Subcutaneous preadipocyte (primary cell): ENCODE measurements around the gene C1orf226. TPM values are rescaled to one million over a fixed set of nuclear protein-coding genes. Genes with fewer than 3 reads are reported as not detected.

Experiments used
- small RNA-seq: library from RNA; depleted of rRNA; stranded (forward); fragments of <200 nt; gene quantifications from one replicate; pipeline ENCODE3, GENCODE V24; 2012
- total RNA-seq: library from RNA; depleted of rRNA; stranded (reverse); fragments of >200 nt; gene quantifications from 2 replicates; pipeline ENCODE4 v1.2.3, GENCODE V29; 2012

The C1orf226 gene, protein sequence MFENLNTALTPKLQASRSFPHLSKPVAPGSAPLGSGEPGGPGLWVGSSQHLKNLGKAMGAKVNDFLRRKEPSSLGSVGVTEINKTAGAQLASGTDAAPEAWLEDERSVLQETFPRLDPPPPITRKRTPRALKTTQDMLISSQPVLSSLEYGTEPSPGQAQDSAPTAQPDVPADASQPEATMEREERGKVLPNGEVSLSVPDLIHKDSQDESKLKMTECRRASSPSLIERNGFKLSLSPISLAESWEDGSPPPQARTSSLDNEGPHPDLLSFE
- under 0.01 TPM in 1 of 2 replicates, not detected in the other for total RNA-seq

GRCh38 chr1:162381383-162381782 is at the start of gene C1orf226:
Gene C1orf226, plus strand, starts transcription at chr1:162381728. Its CDS starts 174 bp downstream, at chr1:162381902.

DNA sequence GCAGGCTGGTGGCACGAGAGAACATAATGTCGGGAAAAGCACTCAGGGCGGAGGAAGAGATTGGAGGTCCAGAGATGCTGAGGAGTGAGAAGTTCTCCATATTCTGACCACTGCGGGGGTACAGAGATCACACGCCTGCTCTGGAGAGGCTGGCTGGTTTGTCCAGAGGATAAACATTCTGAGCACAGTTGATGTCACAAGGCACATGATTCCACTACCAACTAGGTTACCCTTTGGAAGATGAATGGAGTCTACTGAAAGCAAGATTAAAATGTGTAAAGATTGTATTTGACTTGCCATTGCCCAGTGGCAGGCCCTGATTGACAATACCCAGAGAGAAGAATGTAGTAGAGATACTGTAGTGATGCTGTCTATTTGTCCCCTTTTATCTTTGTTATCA is 4.8 kb upstream of the C1orf226 start, which contains the start of gene SPATA46:
SPATA46 (minus strand) TSS at position 164 of the 400 bp plus-strand sequence; CDS start at position 100, 64 bp downstream.

GRCh38 chr1:162412002-162412401 is 30.5 kb downstream of the C1orf226 start, which contains the start of gene SH2D1B:
Gene SH2D1B, minus strand, starts transcription at chr1:162412136. Its CDS starts 120 bp downstream, at chr1:162412016.

Small RNA genes lying within 50 kb of the gene (small RNA-seq; reads per million reads assigned to genes)
- gene MIR556 (not detected), gene RNA5SP61 (not detected)

Other genes with a start within 250 kb of the C1orf226 start
- not detected in 2 replicates for gene SPATA46, start 4.9 kb upstream of the C1orf226 start, total RNA-seq
- gene SH2D1B, start 30.4 kb downstream of the C1orf226 start, total RNA-seq = under 0.01 TPM in 2 replicates
- gene UHMK1, start 116.1 kb downstream of the C1orf226 start, total RNA-seq = 43.0 and 69.4 TPM in 2 replicates
- gene UAP1, start 180.0 kb downstream of the C1orf226 start, total RNA-seq = 132 and 141 TPM in 2 replicates